Activated naive CD8-positive, alpha-beta T cell (primary cell): ENCODE data around the gene PDE8B.
A peak's percentile ranks its signal among the peaks of the same experiment; 100 is the strongest.

Experiments
- H3K27ac Mint-ChIP-seq: one replicate; pipeline ENCODE4 v1.8.0; 2021; ENCODE audit warnings: mixed read lengths
- H3K27me3 Mint-ChIP-seq: one replicate; pipeline ENCODE4 v1.8.0; 2021; ENCODE audit warnings: mixed read lengths
- H3K36me3 Mint-ChIP-seq: one replicate; pipeline ENCODE4 v1.8.0; 2021; ENCODE audit warnings: mixed read lengths
- H3K4me1 Mint-ChIP-seq: one replicate; pipeline ENCODE4 v1.8.0; 2021; ENCODE audit warnings: low read depth, mixed read lengths
- H3K4me3 Mint-ChIP-seq: one replicate; pipeline ENCODE4 v1.8.0; 2021; ENCODE audit warnings: mild to moderate bottlenecking, mixed read lengths
- H3K9me3 Mint-ChIP-seq: one replicate; pipeline ENCODE4 v1.8.0; 2021; ENCODE audit warnings: low read depth, mixed read lengths

Gene PDE8B

GRCh38 chr5:77180167-77181081 lies 30.1 kb upstream of the PDE8B start:
- peaks cover 19% of the 10 kb centered on the region for H3K27me3 Mint-ChIP-seq

GRCh38 chr5:77181173-77181572 lies 29.3 kb upstream of the PDE8B start:
- H3K4me3 Mint-ChIP-seq = peak overlapping the region; percentile 53
- H3K9me3 Mint-ChIP-seq = no peaks in the 10 kb centered on the region
- H3K27ac Mint-ChIP-seq = no peak overlapping the region
- H3K4me1 Mint-ChIP-seq = peaks cover 4% of the 10 kb centered on the region
- no peaks in the 10 kb centered on the region for H3K36me3 Mint-ChIP-seq
- H3K27me3 Mint-ChIP-seq = peaks cover 19% of the 10 kb centered on the region

More at GRCh38 chr5:77180167-77181081, 30.1 kb upstream of the PDE8B start:
- Mint-ChIP-seq H3K27ac (no peak overlapping the region), H3K9me3 (no peaks in the 10 kb centered on the region), H3K4me1 (peaks cover 4% of the 10 kb centered on the region), H3K36me3 (no peaks in the 10 kb centered on the region), H3K4me3 (peak overlapping the region; percentile 23)

DNA sequence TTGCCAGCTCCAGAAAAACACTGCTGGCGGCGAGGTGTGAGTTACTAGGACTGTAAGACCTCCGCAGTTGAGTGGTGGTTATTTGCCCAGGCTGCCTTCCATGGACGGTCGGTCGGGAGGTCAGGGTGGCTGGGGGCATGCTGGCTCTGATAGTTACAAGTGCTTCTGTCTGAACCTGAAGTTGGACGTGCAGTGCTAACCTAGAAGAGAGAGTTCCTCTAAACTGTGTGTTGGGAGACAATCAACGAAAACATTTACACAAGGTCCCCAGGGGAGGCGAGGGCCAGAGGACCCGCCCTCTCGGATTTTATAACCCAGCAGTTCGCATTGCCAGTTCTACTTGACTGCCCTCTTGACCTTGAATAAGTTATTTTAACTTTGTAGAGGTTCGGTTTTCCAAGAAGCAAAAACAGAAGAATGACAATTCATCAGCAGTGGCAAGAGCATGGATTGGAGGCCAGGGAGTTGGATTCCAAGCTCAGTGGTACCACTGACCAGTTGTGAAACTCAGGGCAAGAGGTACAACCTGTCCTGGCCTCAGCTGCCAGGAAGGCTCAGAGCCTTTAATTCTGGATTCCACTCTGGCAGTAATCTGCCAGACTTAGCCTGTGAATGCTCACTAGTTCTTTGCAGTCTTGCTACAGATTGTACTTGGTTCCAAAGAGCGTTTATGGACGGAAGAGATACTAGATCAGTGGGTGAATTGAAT lies 28.7 kb upstream of the PDE8B start:
- Mint-ChIP-seq H3K4me1 (peaks cover 4% of the 10 kb centered on the region), H3K36me3 (no peaks in the 10 kb centered on the region), H3K27ac (no peak overlapping the region), H3K9me3 (no peaks in the 10 kb centered on the region), H3K27me3 (peaks cover 20% of the 10 kb centered on the region), H3K4me3 (no peak overlapping the region)

- H3K4me1 Mint-ChIP-seq = peaks cover 4% of the 10 kb centered on the region
- peaks cover 20% of the 10 kb centered on the region for H3K27me3 Mint-ChIP-seq
- no peak overlapping the region for H3K4me3 Mint-ChIP-seq
- H3K36me3 Mint-ChIP-seq = no peaks in the 10 kb centered on the region
- no peaks in the 10 kb centered on the region for H3K9me3 Mint-ChIP-seq
- no peak overlapping the region for H3K27ac Mint-ChIP-seq
These were observed 28.1 kb upstream of the PDE8B start for GRCh38 chr5:77182367-77182766.

- no peaks in the 10 kb centered on the region for H3K36me3 Mint-ChIP-seq
- H3K4me3 Mint-ChIP-seq = no peak overlapping the region
- H3K9me3 Mint-ChIP-seq = no peaks in the 10 kb centered on the region
- H3K27me3 Mint-ChIP-seq = peaks cover 7% of the 10 kb centered on the region
- H3K27ac Mint-ChIP-seq = no peak overlapping the region
- no peaks in the 10 kb centered on the region for H3K4me1 Mint-ChIP-seq
These were observed 23.7 kb upstream of the PDE8B start for GRCh38 chr5:77186652-77187370.

DNA sequence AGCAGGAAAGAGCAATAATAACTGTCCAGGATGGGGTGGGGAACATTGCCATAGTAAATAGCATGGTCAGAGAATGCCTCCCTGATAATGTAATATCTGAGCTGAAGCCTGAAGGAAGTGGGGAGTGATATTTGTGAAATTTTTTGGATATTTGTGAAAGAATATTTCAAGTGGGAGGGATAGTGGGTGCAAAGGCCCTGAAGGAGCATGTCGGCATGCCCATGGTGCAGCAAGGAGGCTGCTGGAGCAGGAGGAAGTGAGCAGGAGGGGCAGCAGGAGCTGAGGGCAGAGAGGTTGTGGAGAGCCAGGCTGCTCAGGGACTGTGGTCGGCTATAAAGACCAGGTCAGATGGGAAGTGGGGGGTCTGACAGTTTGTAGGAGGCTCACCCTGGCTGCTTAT lies 21.1 kb upstream of the PDE8B start:
- Mint-ChIP-seq H3K27me3 (peaks cover 1% of the 10 kb centered on the region), H3K36me3 (no peaks in the 10 kb centered on the region), H3K9me3 (no peaks in the 10 kb centered on the region), H3K4me1 (no peaks in the 10 kb centered on the region), H3K4me3 (no peak overlapping the region), H3K27ac (no peak overlapping the region)

DNA sequence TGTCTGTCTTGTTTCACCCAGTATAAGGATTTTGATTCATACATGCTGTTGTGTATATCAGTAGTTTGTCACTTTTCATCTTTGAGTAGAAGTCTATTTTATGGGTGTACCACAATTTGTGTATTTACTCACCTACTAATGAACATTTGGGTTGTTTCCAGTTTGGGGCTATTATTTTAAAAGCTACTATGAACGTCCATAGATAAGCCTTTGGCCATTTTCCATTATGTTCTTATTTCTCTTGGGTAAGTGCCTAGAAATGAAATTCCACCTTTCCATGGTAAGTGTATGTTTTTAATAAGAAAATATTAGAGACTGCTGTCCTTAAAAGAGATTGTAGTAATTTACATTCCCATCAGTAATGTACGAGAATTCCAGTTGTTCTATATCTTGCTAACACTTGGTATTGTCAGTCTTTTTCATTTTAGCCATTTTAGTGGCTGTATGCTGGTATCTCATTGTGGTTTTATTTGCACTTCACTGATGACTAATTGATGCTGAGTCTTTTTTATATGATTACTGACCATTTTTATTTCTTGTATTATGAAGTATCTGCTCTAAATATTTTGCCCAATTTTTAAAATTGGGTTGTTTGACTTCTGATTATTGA lies 17.9 kb upstream of the PDE8B start:
- no peak overlapping the region for H3K4me3 Mint-ChIP-seq
- H3K27ac Mint-ChIP-seq = no peak overlapping the region
- H3K4me1 Mint-ChIP-seq = no peaks in the 10 kb centered on the region
- peaks cover 3% of the 10 kb centered on the region for H3K27me3 Mint-ChIP-seq
- H3K36me3 Mint-ChIP-seq = peaks cover 2% of the 10 kb centered on the region
- peaks cover 7% of the 10 kb centered on the region for H3K9me3 Mint-ChIP-seq

DNA sequence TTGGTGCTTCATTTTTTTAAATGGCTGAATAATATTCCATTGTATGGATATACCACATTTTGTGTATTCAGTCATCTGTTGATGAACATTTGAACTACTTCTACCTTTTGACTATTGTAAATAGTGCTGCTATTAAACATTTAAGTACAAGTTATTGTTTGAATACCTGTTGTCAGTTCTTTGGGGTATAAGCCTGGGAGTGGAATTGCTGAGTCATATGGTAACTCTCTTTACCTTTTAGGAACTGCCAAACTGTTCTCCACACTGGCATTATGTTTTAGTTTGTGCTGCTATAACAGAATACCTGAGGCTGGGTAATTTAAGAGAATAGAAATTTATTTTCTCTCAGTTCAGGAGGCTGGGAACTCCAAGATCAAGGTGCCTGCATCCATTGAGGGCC lies 15.7 kb upstream of the PDE8B start:
- peaks cover 8% of the 10 kb centered on the region for H3K27me3 Mint-ChIP-seq
- H3K4me1 Mint-ChIP-seq = no peaks in the 10 kb centered on the region
- no peak overlapping the region for H3K27ac Mint-ChIP-seq
- peaks cover 12% of the 10 kb centered on the region for H3K36me3 Mint-ChIP-seq
- H3K9me3 Mint-ChIP-seq = peaks cover 18% of the 10 kb centered on the region
- no peak overlapping the region for H3K4me3 Mint-ChIP-seq

GRCh38 chr5:77197840-77198554 lies 12.5 kb upstream of the PDE8B start:
- Mint-ChIP-seq H3K4me1 (peaks cover 4% of the 10 kb centered on the region), H3K9me3 (peaks cover 18% of the 10 kb centered on the region), H3K27ac (no peak overlapping the region), H3K27me3 (peaks cover 8% of the 10 kb centered on the region), H3K36me3 (peaks cover 12% of the 10 kb centered on the region), H3K4me3 (no peak overlapping the region)

GRCh38 chr5:77200663-77201062 lies 9.8 kb upstream of the PDE8B start:
- H3K9me3 Mint-ChIP-seq = peaks cover 13% of the 10 kb centered on the region
- no peak overlapping the region for H3K27ac Mint-ChIP-seq
- no peak overlapping the region for H3K4me3 Mint-ChIP-seq
- peaks cover 5% of the 10 kb centered on the region for H3K4me1 Mint-ChIP-seq
- peaks cover 12% of the 10 kb centered on the region for H3K36me3 Mint-ChIP-seq
- peaks cover 8% of the 10 kb centered on the region for H3K27me3 Mint-ChIP-seq

DNA sequence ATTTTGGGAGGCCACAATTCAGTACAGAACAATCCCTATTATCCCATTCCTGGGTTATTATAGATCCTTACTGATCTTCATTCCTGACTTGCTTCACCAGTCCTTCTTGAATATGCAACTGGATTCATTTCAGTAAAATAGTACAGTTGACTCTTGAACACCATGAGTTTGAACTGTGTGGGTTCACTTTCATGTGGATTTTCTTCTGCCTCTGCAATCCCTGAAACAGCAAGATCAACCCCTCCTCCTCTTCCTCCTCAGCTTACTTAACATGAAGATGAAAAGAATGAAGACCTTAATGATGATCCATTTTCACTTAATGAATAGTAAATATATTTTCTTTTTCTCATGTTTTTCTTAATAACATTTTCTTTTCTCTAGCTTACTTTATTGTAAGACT lies 8.3 kb upstream of the PDE8B start:
- peaks cover 12% of the 10 kb centered on the region for H3K27me3 Mint-ChIP-seq

GRCh38 chr5:77204967-77205366 lies 5.5 kb upstream of the PDE8B start:
- H3K27ac Mint-ChIP-seq = no peak overlapping the region
- H3K27me3 Mint-ChIP-seq = peaks cover 15% of the 10 kb centered on the region
- H3K4me3 Mint-ChIP-seq = no peak overlapping the region

More for the DNA sequence above, 8.3 kb upstream of the PDE8B start:
- H3K4me3 Mint-ChIP-seq = no peak overlapping the region
- peaks cover 5% of the 10 kb centered on the region for H3K4me1 Mint-ChIP-seq
- peaks cover 13% of the 10 kb centered on the region for H3K9me3 Mint-ChIP-seq
- H3K36me3 Mint-ChIP-seq = peaks cover 12% of the 10 kb centered on the region
- no peak overlapping the region for H3K27ac Mint-ChIP-seq

DNA sequence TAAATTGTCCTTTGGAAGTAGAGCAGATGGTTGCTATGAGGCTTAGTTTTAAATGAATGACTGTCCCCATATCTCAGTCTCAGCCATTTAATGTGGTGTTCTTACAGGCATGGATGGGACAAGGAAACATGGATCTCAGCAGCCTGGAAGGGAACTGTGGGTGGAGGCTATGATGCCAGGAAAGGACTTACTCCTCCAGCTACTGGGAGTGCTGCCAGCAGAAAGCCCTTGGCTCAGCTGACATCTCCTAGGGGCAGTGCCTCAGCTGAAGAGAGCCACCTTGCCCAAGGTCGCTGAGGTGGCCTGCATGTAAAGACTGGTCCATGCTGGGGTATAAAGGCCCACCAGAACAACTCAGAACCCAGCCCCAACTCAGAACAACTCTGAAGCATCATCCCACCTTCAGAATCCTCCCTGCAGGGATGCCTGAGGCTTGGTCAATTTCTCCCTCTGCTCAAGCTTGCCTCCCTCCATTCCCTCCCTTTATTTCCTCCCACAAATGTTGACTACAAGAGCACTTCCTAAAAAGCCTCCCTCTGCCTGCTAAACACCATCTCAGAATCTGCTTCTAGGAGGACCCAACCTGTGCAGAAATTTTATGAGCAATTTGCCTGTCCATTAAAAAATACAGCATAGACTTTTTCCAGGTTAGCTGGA lies 1.8 kb upstream of the PDE8B start:
- Mint-ChIP-seq H3K27me3 (peaks cover 29% of the 10 kb centered on the region), H3K4me3 (peak overlapping the region; percentile 83), H3K9me3 (no peaks in the 10 kb centered on the region), H3K4me1 (peaks cover 11% of the 10 kb centered on the region), H3K36me3 (peaks cover 2% of the 10 kb centered on the region), H3K27ac (no peak overlapping the region)

More at GRCh38 chr5:77204967-77205366, 5.5 kb upstream of the PDE8B start:
- H3K9me3 Mint-ChIP-seq = no peaks in the 10 kb centered on the region
- peaks cover 8% of the 10 kb centered on the region for H3K4me1 Mint-ChIP-seq
- H3K36me3 Mint-ChIP-seq = no peaks in the 10 kb centered on the region
